ENCODE measurements around the gene ANAPC5. TPM values are rescaled to one million over a fixed set of nuclear protein-coding genes. Genes with fewer than 3 reads are reported as not detected.

Gene ANAPC5
- total RNA-seq, 1 experiment from 2014 or later = 101 TPM

- no peak overlapping the region for H2BK120ac ChIP-seq (ENCODE audit: low read depth, low read length, poor library complexity, severe bottlenecking)
- H2BK5ac ChIP-seq (ENCODE audit: insufficient read length, low read length) = no peak overlapping the region
- H3K4me1 ChIP-seq (ENCODE audit: insufficient read depth, low read length) = no peaks in the 10 kb centered on the region
- H3K23ac ChIP-seq (ENCODE audit: insufficient read length, low read depth, low read length) = no peak overlapping the region
- no peaks in the 10 kb centered on the region for H3K23me2 ChIP-seq (ENCODE audit: insufficient read length, low read depth, low read length, poor library complexity, severe bottlenecking)
- H3K9me3 Mint-ChIP-seq = no peaks in the 10 kb centered on the region
- H4K20me1 ChIP-seq (ENCODE audit: control insufficient read depth, insufficient read depth, insufficient read length) = no peaks in the 10 kb centered on the region
- H4K8ac ChIP-seq (replicated peaks; ENCODE audit: insufficient read length, low read depth, low read length) = no peak overlapping the region
- H3K27ac Mint-ChIP-seq = no peak overlapping the region
- H2BK20ac ChIP-seq (ENCODE audit: low read depth, low read length, poor library complexity, severe bottlenecking) = no peak overlapping the region
- H3K18ac ChIP-seq (ENCODE audit: insufficient read length, low read depth, low read length) = no peak overlapping the region
- H2AK5ac ChIP-seq (ENCODE audit: insufficient read length, low read length) = no peak overlapping the region
- no peak for DNase-seq
- no peak overlapping the region for H3K14ac ChIP-seq (ENCODE audit: insufficient read depth, low read length)
- no peaks in the 10 kb centered on the region for H3K4me1 Mint-ChIP-seq
- H2BK12ac ChIP-seq (ENCODE audit: insufficient read length, low read depth, low read length) = no peak overlapping the region
- H4K5ac ChIP-seq (ENCODE audit: insufficient read length, low read depth, low read length) = no peak overlapping the region
- no peak overlapping the region for H3K4ac ChIP-seq (ENCODE audit: low read depth, low read length)
- H3K27me3 Mint-ChIP-seq (ENCODE audit: low read depth) = no peaks in the 10 kb centered on the region
- H2AFZ ChIP-seq (ENCODE audit: low read length) = no peak overlapping the region
- no CpG with 5 or more reads among the region's 4 CpGs for WGBS (ENCODE audit: extremely low coverage, insufficient read length, low lambda C conversion rate)
- no peak for TF ChIP-seq CTCF (conservative IDR thresholded peaks at IDR 0.05)
- H3K36me3 Mint-ChIP-seq (ENCODE audit: insufficient read depth in 1 of 3, low read depth in 3 of 3) = peaks cover 34 to 89% (median 85%) of the 10 kb centered on the region in 3 experiments; a peak in 6 of 7 replicates
- H3T11ph ChIP-seq (ENCODE audit: low read length) = no peak overlapping the region
- no peak overlapping the region for H3K56ac ChIP-seq (ENCODE audit: insufficient read length, low read depth, low read length)
- H3K79me2 ChIP-seq (ENCODE audit: insufficient read depth, low read length) = no peaks in the 10 kb centered on the region
- no peak overlapping the region for H2BK15ac ChIP-seq (ENCODE audit: low read depth, low read length)
- no peaks in the 10 kb centered on the region for H3K27me3 ChIP-seq (ENCODE audit: insufficient read depth, low read length)
- no peak overlapping the region for H3K4me2 ChIP-seq (ENCODE audit: insufficient read depth, insufficient read length, low read length)
- no peaks in the 10 kb centered on the region for H3K9me3 ChIP-seq (ENCODE audit: control insufficient read depth, low read depth, low read length)
- H3K9ac ChIP-seq (ENCODE audit: extremely low read depth, insufficient read length, low read length) = no peak overlapping the region
- no peaks in the 10 kb centered on the region for H3K79me1 ChIP-seq (ENCODE audit: insufficient read depth, low read depth, low read length, poor library complexity, severe bottlenecking)
- no peak overlapping the region for H4K91ac ChIP-seq (ENCODE audit: insufficient read length, low read depth, low read length)
- H3K4me3 Mint-ChIP-seq = no peak overlapping the region
- no peak overlapping the region for H3K27ac ChIP-seq (ENCODE audit: insufficient read length, low read depth, low read length)
These were observed 22.0 kb downstream of the ANAPC5 start for GRCh38 chr12:121330195-121330594.
